ENCODE measurements around the gene FA2H. TPM values are rescaled to one million over a fixed set of nuclear protein-coding genes. Genes with fewer than 3 reads are reported as not detected.
"Not testable (repeated sequence)": the region's sequence is repeated elsewhere in the genome, so short reads cannot be mapped to it uniquely, and the experiment has no call there.

The FA2H gene
- polyA plus RNA-seq, 1 experiment = not detected

DNA sequence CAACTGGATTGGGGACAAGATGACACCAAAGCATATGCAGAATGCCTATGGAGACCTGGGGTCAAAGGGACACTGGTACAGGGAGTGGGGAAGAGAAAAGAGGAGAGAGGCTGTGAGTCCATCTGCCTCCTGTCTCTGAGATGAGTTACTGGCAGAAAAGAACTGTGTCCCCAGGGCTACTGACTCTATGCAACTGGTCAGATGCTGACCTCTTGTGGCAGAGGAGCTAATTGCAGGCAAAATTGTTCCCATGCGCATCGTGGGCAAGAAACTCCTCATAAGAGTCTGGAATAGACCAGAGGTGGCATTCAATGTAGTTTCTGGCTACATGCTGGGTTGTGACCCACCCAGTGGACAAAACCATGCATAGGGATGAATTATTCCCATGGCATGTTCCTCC is 47.9 kb downstream of the FA2H start:
- TF ChIP-seq, protein P1, sequence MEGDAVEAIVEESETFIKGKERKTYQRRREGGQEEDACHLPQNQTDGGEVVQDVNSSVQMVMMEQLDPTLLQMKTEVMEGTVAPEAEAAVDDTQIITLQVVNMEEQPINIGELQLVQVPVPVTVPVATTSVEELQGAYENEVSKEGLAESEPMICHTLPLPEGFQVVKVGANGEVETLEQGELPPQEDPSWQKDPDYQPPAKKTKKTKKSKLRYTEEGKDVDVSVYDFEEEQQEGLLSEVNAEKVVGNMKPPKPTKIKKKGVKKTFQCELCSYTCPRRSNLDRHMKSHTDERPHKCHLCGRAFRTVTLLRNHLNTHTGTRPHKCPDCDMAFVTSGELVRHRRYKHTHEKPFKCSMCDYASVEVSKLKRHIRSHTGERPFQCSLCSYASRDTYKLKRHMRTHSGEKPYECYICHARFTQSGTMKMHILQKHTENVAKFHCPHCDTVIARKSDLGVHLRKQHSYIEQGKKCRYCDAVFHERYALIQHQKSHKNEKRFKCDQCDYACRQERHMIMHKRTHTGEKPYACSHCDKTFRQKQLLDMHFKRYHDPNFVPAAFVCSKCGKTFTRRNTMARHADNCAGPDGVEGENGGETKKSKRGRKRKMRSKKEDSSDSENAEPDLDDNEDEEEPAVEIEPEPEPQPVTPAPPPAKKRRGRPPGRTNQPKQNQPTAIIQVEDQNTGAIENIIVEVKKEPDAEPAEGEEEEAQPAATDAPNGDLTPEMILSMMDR (IDR thresholded peaks at IDR 0.05; ENCODE audit: low read depth, low read length) = peak; percentile 55
- Histone ChIP-seq H3K4me3 (ENCODE audit: low read depth, low read length) (no peak overlapping the region), H3K9me3 (ENCODE audit: control insufficient read depth, insufficient read depth, low read length) (peaks cover 8% of the 10 kb centered on the region), H3K27ac (ENCODE audit: low read depth, low read length) (no peak overlapping the region), H3K27me3 (ENCODE audit: control insufficient read depth, insufficient read depth, low read length) (no peaks in the 10 kb centered on the region)
- ChIA-PET CTCF (interaction anchor here (0.6 to 1.3 kb wide), 6 partner anchors 9 to 136 kb away, joined by 3 to 6 read pairs (median 4); no protein-coding TSS in a partner anchor), POLR2A (interaction anchor here (0.5 kb wide), 1 partner anchor 423 kb away, joined by 5 read pairs; no protein-coding TSS in a partner anchor)
- no peak for DNase-seq (ENCODE audit: low read depth, low spot score)

DNA sequence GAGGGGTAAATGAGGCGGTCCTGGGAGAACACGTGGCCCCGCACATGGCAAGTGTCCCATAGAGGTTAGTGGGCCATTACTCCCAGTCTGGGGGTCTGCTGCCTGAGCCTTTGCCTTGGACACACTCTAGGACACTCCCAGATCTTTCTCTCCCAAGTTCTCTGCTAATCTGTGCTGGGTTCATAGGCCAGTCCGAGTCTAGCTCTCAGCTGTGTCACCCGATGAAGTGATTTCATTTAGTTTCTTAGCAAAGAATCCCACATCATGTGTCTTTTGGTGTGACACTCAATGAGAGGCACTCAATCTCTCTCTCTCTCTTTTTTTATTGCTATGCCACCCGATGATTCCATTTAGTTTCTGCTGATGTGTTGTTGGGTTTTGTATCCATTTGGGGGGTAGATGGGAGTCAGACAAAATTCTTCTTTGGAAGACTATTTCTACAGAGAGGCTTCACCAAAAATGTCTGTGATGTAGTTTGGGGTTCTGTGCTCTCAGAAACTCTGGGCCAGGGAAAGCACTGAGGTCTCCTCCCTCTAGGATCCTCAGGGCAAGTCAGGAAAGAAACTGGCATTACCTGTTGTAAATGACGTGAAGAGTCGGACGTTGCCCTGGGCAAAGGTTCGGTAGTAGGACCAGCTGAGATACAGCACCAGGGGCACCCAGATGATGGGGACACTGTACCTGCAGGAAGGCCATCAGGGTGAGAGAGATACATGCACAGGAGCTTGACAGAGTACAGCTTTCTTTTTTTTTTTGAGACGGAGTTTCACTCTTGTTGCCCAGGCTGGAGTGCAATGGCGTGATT is 48.8 kb downstream of the FA2H start:
- no peaks in the 10 kb centered on the region for H3K27me3 ChIP-seq (ENCODE audit: control insufficient read depth, insufficient read depth, low read length)
- ChIA-PET CTCF (interaction anchor here (0.6 to 2.4 kb wide), 15 partner anchors 8 to 146 kb away, joined by 3 to 19 read pairs (median 5); no protein-coding TSS in a partner anchor), POLR2A (interaction anchor here (0.6 kb wide), 1 partner anchor 12 kb away, joined by 3 read pairs; no protein-coding TSS in a partner anchor)
- peaks cover 8% of the 10 kb centered on the region for H3K9me3 ChIP-seq (ENCODE audit: control insufficient read depth, insufficient read depth, low read length)
- H3K27ac ChIP-seq (ENCODE audit: low read depth, low read length) = no peak overlapping the region
- no peak for DNase-seq (ENCODE audit: low read depth, low spot score)
- H3K4me3 ChIP-seq (ENCODE audit: low read depth, low read length) = no peak overlapping the region
- TF ChIP-seq, protein P1 (IDR thresholded peaks at IDR 0.05; ENCODE audit: low read depth, low read length) = no peak

DNA sequence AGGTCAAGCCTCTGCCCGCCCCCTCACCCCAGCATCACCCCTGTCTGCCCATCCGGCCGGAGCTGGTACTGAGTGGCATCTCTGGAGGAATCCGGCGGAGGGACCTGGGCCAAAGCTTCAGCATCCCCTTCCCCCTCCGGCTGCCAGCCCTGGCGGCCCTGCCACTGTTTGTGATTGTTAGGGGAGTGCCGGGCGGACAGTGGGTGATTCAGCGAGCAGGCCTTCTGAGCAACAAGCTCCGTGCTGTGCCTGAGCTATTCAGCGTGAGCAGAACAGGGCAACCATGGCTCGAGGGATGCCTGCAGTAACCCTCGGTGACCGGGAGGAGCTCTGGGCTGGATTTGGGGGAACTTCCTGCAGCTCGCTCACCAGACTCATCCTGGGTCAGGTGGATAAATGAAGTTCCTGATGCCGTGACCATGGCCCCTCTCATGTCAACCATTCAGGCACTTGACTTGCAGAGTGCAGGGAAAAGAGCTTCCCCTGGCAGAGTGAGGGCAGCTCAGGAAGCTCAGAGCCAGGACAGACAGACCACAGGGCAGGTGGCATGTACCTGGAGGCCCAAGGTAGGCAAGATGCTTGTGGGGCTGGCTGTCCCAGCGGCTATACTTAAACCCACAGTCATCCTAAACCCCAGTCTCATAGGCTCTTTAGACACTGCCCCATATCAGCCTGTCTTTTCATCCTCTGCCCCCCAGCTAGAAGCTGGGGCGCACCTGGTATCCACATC is 49.6 kb downstream of the FA2H start:
- Histone ChIP-seq H3K27me3 (ENCODE audit: control insufficient read depth, insufficient read depth, low read length) (no peaks in the 10 kb centered on the region), H3K9me3 (ENCODE audit: control insufficient read depth, insufficient read depth, low read length) (peaks cover 8% of the 10 kb centered on the region), H3K4me3 (ENCODE audit: low read depth, low read length) (no peak overlapping the region), H3K27ac (ENCODE audit: low read depth, low read length) (peak overlapping the region; percentile 11)
- CTCF ChIA-PET = interaction anchor here (0.7 to 2.4 kb wide), 21 partner anchors 9 to 386 kb away, joined by 3 to 19 read pairs (median 3); partner anchors contain the start of gene WDR59
- TF ChIP-seq, protein P1 (IDR thresholded peaks at IDR 0.05; ENCODE audit: low read depth, low read length) = peak; percentile 54
- peak; percentile 44 for DNase-seq (ENCODE audit: low read depth, low spot score)
- POLR2A ChIA-PET = interaction anchor here (1.0 to 1.2 kb wide), 3 partner anchors 13 to 24 kb away, joined by 3 to 5 read pairs (median 4); partner anchors contain the start of gene MLKL

DNA sequence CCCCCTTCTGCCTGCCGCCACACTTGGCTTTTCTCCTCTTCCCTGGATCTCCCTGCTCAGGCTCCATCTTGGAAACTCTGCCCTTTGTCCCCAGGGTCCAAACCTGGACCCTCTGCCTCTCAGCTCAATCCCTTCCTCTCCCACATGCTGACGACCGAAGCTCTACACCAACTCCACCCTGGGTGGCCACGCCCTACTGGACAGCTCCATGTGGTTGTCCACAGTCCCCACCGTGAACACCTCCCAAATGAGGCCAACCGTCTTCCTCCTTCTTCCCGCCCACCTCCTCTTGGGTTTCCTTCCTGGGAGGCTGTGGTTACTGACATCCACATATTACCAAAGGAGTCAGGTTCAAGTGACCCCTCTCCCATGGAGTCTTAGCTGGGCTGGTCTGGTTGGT is 51.4 kb downstream of the FA2H start:
- no peak overlapping the region for H3K27ac ChIP-seq (ENCODE audit: low read depth, low read length)
- DNase-seq (ENCODE audit: low read depth, low spot score) = no peak
- H3K9me3 ChIP-seq (ENCODE audit: control insufficient read depth, insufficient read depth, low read length) = peaks cover 8% of the 10 kb centered on the region
- TF ChIP-seq, protein P1 (IDR thresholded peaks at IDR 0.05; ENCODE audit: low read depth, low read length) = no peak
- POLR2A ChIA-PET = interaction anchor here (0.5 kb wide), 1 partner anchor 57 kb away, joined by 12 read pairs; the partner anchor contains the start of gene RFWD3
- H3K4me3 ChIP-seq (ENCODE audit: low read depth, low read length) = no peak overlapping the region
- CTCF ChIA-PET = interaction anchor here (1.1 to 1.2 kb wide), 2 partner anchors 11 to 90 kb away, joined by 3 read pairs; no protein-coding TSS in a partner anchor
- H3K27me3 ChIP-seq (ENCODE audit: control insufficient read depth, insufficient read depth, low read length) = no peaks in the 10 kb centered on the region

DNA sequence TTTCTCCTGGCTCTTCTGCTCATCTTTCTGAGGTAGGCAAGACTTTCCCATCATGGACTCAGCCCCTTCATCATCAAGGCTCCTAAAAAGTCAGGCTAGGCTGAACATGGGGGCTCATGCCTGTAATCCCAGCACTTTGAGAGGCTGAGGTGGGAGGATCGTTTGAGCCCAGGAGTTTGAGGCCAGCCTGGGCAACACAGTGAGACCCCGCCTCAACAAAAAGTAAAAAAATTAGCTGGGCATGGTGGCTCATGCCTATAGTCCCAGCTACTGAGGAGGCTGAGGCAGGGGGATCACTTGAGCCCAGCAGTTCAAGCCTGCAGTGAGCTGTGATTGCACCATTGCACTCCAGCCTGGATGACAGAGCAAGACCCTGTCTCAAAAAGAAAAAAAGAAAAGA is 52.5 kb downstream of the FA2H start:
- H3K9me3 ChIP-seq (ENCODE audit: control insufficient read depth, insufficient read depth, low read length); H3K27ac ChIP-seq (ENCODE audit: low read depth, low read length); H3K27me3 ChIP-seq (ENCODE audit: control insufficient read depth, insufficient read depth, low read length); POLR2A ChIA-PET; H3K4me3 ChIP-seq (ENCODE audit: low read depth, low read length); CTCF ChIA-PET; DNase-seq (ENCODE audit: low read depth, low spot score): not testable (repeated sequence)

Measured in AG04450 (cell line).